NCI-H82 treated with DMSO at 0.1 percent for 48 hours (cell line): Measurements from ENCODE around the gene CHCHD4.

ENCODE experiments used
- DNase-seq: peaks from one replicate; lab custom pipeline; 2025; ENCODE audit not compliant: unreplicated experiment; lab: John Stamatoyannopoulos, UW

The CHCHD4 gene

GRCh38 chr3:14150491-14151230 lies 26.0 kb upstream of the CHCHD4 start:
- DNase-seq: no peak

- DNase-seq: no peak
Measured at GRCh38 chr3:14150078-14150477, 25.4 kb upstream of the CHCHD4 start.

DNA sequence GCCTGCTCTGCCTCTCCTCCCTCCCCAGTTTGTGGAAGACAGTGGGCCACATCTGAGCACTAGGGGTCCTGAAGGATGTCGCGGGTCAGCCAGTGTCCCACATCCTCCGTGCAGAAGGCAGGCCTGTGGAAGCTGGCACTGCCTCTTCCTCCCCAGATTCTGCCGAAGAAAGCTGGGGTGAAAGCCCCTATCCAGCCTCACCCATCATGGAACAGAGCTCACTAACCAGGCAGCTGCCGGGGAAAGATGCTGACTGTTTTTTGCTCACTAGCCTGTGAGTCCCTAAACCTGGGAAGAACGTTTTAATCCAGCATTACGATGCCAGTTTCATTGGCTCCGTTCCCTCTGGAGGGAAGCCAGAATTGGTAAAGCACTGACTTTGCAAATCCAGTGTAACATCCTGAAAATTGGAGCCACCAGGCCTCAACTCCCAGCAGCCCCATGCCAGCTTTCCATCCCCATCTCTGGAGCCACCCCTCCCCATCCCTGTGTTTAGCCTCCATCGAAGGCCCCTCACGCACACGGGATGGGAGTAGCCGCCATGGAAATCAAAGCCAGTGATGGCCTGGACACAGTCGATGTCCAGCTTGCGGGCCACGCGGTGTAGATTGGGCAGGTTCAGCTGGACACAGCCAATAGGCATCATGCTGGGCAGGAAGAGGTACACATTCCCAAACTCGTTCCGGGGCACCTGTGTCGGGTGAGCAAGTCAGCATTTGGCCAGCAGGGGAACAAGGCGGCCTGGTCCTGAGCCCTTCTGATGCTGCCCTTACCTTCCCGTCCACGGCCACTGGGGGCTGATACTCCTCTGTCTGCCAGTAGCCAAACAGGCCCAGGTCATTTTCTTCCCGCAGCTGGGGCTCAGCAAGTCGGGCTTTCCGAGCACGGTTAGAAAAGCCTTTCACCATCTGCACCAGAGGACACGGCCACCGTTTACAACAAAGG lies 23.6 kb upstream of the CHCHD4 start:
- DNase-seq: no peak

DNA sequence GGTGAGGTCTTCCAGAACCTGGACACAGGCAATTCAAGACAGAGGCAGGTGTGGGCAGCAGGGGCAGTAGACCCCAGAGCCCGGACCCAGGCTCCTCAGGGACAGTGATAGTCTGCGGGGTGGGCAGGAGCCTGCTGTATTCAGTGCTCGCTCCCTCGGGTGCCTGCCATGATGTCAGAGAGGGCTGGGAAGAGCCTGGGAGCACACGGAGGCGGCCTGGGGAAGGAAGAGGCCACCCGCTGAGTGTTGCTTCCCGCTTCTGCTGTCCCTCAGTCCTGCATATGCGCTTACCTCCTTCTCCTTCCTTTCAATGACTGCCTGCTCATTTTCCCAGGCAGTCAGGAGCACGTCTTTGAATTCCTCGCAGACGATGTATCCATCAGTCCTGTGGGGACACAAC lies 22.9 kb upstream of the CHCHD4 start:
- DNase-seq: no peak

- no peak for DNase-seq
Measured at GRCh38 chr3:14147066-14147435, 22.4 kb upstream of the CHCHD4 start.

- no peak for DNase-seq
Measured at GRCh38 chr3:14146381-14147065, 21.9 kb upstream of the CHCHD4 start.

DNA sequence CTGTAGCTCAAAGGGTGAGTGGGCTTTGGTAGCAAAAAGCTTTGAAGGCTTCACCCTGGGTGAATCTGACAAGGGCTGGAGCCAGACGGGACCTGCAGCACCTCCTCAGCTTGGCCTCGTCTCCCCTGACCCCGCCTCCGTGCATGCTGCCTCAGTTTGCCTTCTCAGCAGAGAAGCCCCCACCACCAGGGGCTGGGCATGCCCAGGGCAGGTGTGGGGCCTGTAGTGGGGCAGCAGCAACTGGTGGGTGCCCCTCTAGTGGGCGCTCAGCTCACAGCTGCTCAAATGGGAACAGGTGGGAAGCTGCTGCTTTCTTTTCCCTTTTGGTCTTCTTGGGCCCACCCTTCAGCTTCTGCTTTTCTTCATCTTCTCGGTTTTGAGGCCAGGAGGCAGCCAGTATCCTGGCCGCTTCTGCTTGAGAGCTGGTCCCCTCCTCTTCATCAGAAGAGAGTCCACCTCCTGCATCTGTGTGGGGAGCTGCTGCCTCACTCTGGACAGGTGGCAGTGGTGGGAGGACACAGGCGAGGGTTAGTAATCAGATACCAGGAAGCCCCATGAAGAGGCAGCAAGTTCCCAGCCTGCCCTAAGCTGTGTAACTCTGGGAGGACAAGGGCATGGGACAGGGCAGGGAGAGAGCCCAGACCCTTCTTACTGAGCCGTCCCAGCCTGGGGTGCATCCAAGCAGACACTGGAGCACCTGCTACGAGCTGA lies 21.2 kb upstream of the CHCHD4 start:
- DNase-seq: no peak

DNA sequence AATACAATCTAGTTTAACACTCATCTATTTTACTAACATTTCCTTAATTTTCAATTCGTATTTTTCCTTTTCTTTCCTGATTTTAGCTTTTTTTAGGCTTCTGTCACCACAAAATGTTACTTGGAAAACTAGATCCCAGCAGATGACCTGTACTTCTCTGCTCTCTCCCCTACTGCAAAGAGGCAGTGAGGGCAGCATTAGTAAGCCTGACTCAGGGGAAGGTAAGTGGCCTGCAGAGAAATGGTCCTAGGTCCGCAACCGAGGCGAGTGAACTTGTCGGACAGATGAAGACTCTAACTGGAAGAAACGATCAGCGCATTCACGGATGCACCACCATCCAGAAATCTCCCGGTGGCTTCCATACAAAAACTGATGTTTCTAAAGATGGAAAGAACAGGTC lies 20.6 kb upstream of the CHCHD4 start:
- no peak for DNase-seq

DNA sequence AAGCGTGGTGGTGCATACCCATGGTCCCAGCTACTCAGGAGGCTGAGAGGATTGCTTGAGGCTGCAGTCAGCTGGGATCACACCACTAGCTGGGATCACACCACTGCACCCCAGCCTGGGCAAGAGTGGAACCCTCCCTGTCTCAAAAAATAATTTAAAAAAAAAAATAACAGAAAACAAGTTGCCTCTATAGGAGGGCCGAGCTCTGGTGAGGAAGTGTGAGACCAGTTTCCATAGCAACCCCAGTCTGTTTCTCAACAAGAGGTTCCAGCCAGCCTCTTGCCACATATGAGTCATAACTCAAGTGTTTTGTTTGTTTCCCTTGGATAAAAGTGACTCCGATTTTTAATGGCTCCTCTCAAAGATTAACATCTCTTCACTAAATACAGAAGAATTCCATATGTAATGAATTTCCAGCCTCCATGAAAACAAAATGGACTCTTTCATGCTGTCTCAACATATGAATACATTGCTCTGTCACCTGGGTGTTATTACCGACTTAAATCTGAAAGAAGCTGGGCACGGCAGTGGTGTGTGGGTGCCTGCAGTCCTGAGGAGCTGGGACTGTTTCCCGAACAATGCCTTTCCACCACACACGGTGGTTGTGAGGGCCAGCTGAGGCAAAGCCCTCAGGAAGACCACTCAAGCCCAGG lies 19.9 kb upstream of the CHCHD4 start:
- no peak for DNase-seq

GRCh38 chr3:14143271-14144225 lies 18.9 kb upstream of the CHCHD4 start:
- DNase-seq: no peak

DNA sequence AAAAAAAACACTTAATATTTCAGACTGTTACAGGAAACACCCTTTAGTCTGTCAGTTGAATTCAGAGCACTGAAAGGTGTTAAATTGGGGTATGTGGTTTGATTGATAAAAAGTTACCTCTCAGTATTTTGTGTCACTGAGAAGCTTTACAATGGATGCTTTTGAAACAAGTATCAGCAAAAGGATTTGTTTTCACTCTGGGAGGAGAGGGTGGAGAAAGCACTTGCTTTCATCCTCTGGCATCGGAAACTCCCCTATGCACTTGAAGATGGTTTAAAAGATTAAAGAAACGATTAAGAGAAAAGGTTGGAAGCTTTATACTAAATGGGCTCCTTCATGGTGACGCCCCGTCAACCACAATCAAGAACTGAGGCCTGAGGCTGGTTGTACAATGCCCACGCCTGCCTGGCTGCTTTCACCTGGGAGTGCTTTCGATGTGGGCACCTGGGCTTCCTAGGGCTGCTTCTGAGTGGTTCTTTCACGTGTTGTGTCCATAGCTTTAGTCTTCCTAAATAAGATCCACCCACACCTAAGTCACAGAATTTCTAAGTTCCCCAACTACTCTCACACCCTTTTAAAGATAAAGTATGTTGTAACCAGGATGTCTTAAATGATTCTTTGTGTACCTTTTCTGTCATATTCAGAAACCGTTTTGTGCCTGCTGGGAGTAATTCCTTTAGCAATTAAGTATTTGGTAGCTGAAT lies 18.0 kb upstream of the CHCHD4 start:
- no peak for DNase-seq

GRCh38 chr3:14141602-14142341 lies 17.1 kb upstream of the CHCHD4 start:
- no peak for DNase-seq

- no peak for DNase-seq
Measured at GRCh38 chr3:14141144-14141543, 16.5 kb upstream of the CHCHD4 start.

- no peak for DNase-seq
Measured at GRCh38 chr3:14140668-14141067, 16.0 kb upstream of the CHCHD4 start.

DNA sequence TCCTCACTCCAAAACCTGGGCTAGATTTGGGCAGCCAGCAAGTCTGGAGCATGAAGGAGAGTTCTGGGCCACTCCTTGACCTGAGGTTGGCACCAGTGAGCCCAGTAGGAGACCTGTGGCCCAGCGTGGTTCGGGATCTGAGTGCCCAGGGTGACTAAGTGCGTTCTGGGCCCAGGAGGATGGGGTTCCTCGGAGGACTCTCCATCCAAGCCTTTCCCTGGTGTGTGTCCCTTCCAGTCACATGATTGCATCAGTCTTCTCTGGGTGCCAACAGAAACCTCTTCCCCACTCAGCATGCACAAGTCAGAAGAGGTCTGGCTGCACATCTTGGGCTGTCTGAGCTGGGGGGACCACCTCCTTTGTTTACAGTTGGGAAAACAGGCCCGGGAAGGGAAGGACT lies 15.1 kb upstream of the CHCHD4 start:
- no peak for DNase-seq

- DNase-seq: no peak
Measured at GRCh38 chr3:14138878-14139655, 14.4 kb upstream of the CHCHD4 start.

DNA sequence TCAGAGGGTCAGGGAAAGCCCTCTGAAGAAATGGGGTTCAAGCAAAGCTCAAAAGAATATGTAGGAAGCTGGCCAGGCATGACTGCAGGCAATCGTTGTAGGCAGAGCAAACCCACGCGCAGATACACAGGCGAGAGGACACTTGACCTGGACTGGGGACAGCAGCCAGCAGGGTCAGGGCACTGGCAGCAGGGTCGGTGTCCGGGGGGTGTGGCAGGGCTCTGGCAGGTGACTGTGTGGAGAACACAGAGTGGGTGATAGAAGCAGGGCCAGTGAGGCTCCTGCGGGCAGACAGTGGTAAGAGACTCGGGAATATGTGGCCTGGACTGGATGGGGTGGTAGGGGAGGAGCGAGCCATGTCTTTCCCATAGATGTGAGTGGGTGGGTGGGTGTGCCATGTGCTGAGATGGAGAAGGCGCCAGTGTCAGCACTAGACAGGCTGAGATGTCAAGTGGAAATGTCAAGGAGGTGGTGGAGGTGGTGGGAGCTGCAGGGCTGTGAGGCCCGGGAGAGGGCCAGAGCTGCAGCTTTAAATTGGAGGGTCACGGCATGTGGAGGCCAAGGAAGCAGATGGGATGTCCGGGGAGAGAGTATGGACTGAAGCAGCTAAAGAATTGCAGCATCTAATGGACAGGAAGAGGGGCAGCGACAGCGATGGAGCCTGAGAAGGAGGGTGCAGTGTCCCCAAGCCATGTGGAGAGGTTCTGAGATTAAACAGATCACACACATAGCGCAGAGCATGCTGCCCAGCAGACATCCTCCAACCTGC lies 13.6 kb upstream of the CHCHD4 start:
- DNase-seq: no peak
